Measurements from ENCODE around the gene EIF3C.
"Not testable (repeated sequence)": the region's sequence is repeated elsewhere in the genome, so short reads cannot be mapped to it uniquely, and the experiment has no call there.

- TF ChIP-seq, protein P1, sequence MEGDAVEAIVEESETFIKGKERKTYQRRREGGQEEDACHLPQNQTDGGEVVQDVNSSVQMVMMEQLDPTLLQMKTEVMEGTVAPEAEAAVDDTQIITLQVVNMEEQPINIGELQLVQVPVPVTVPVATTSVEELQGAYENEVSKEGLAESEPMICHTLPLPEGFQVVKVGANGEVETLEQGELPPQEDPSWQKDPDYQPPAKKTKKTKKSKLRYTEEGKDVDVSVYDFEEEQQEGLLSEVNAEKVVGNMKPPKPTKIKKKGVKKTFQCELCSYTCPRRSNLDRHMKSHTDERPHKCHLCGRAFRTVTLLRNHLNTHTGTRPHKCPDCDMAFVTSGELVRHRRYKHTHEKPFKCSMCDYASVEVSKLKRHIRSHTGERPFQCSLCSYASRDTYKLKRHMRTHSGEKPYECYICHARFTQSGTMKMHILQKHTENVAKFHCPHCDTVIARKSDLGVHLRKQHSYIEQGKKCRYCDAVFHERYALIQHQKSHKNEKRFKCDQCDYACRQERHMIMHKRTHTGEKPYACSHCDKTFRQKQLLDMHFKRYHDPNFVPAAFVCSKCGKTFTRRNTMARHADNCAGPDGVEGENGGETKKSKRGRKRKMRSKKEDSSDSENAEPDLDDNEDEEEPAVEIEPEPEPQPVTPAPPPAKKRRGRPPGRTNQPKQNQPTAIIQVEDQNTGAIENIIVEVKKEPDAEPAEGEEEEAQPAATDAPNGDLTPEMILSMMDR (conservative IDR thresholded peaks at IDR 0.05): not testable (repeated sequence)
- not testable (repeated sequence) for TF ChIP-seq EZH2 (IDR thresholded peaks at IDR 0.05; ENCODE audit: low read depth)
These were observed 30.0 kb downstream of the EIF3C start for GRCh38 chr16:28741295-28741694.

Measured in PC-9 (cell line).